PFSK-1 (cell line): Measurements from ENCODE around the gene CD8B.

Experiments
- FOXP2 ChIP-seq: optimal IDR thresholded peaks from 2 replicates; pipeline ENCODE3; 2011; ENCODE audit warnings: borderline replicate concordance, control low read depth, inconsistent platforms; ENCODE audit not compliant: insufficient read depth; ENCODE audit errors: extremely low read length, extremely low read depth
- POLR2AphosphoS5 ChIP-seq: IDR thresholded peaks from 2 replicates; pipeline ENCODE4 v1.6.1; 2012; ENCODE audit warnings: low read depth, mild to moderate bottlenecking, control low read depth, low read length, moderate library complexity
- REST ChIP-seq, 2 experiments: IDR thresholded peaks; 2 replicates each; pipeline versions ENCODE4 v1.6.1 to v1.8.0; 2011 to 2012; ENCODE audit warnings: low read depth in 2 of 2, low read length in 2 of 2, control low read depth in 1 of 2, inconsistent platforms in 1 of 2, mild to moderate bottlenecking in 1 of 2, moderate library complexity in 1 of 2; ENCODE audit not compliant: insufficient read depth in 1 of 2
- SIN3A ChIP-seq: IDR thresholded peaks from 2 replicates; pipeline ENCODE4 v1.6.1; 2012; ENCODE audit warnings: mild to moderate bottlenecking, low read length, moderate library complexity, borderline replicate concordance; ENCODE audit not compliant: insufficient read depth
- TAF1 ChIP-seq: IDR thresholded peaks from 2 replicates; pipeline ENCODE4 v1.6.1; 2012; ENCODE audit warnings: low read length, control low read depth, borderline replicate concordance; ENCODE audit not compliant: insufficient read depth

CD8B gene

GRCh38 chr2:86781363-86781762, 80.3 kb downstream of the CD8B start:
- TF ChIP-seq POLR2AphosphoS5 = no peak
- TF ChIP-seq REST (IDR thresholded peaks at IDR 0.05; ENCODE audit: insufficient read depth in 1 of 2, low read depth in 2 of 2, low read length in 2 of 2) = no peak
- TF ChIP-seq FOXP2 = no peak
- no peak for TF ChIP-seq SIN3A
- no peak for TF ChIP-seq TAF1

GRCh38 chr2:86779971-86780370, 81.7 kb downstream of the CD8B start:
- TF ChIP-seq FOXP2 (no peak), POLR2AphosphoS5 (no peak), TAF1 (no peak), SIN3A (no peak), REST (IDR thresholded peaks at IDR 0.05; ENCODE audit: insufficient read depth in 1 of 2, low read depth in 2 of 2, low read length in 2 of 2) (no peak)

- no peak for TF ChIP-seq REST (IDR thresholded peaks at IDR 0.05; ENCODE audit: insufficient read depth in 1 of 2, low read depth in 2 of 2, low read length in 2 of 2)
- no peak for TF ChIP-seq SIN3A
Measured at GRCh38 chr2:86778957-86779356, 82.7 kb downstream of the CD8B start.

- no peak for TF ChIP-seq TAF1
- no peak for TF ChIP-seq SIN3A
- TF ChIP-seq FOXP2 = no peak
- no peak for TF ChIP-seq REST (IDR thresholded peaks at IDR 0.05; ENCODE audit: insufficient read depth in 1 of 2, low read depth in 2 of 2, low read length in 2 of 2)
- no peak for TF ChIP-seq POLR2AphosphoS5
Measured at GRCh38 chr2:86776532-86776931, 85.2 kb downstream of the CD8B start.

- TF ChIP-seq SIN3A (no peak), POLR2AphosphoS5 (no peak), FOXP2 (no peak), REST (IDR thresholded peaks at IDR 0.05; ENCODE audit: insufficient read depth in 1 of 2, low read depth in 2 of 2, low read length in 2 of 2) (no peak), TAF1 (no peak)
Measured at GRCh38 chr2:86775338-86775737, 86.3 kb downstream of the CD8B start.
